Gastroesophageal sphincter (tissue), 4 donors: ENCODE measurements around the gene RAB7A. TPM values are rescaled to one million over a fixed set of nuclear protein-coding genes. Genes with fewer than 3 reads are reported as not detected.
"Not testable (repeated sequence)": the region's sequence is repeated elsewhere in the genome, so short reads cannot be mapped to it uniquely, and the experiment has no call there.

Experiments used
- ATAC-seq: fragments of 150-250 bp; one replicate; pipeline ENCODE4 v1.9.1; 2016; ENCODE audit warnings: mild to moderate bottlenecking, moderate library complexity
- H3K27ac ChIP-seq, 4 donors: fragments of 200-600 bp; sonication (generic) in 3 of 4; 1 replicate in 3 of 4; 2 replicates in 1 of 4; pipeline ENCODE4 v1.5.1; 2016 to 2019
- H3K27me3 ChIP-seq: fragments of 200-600 bp; sonication (generic); one replicate; pipeline ENCODE4 v1.5.1; 2019
- H3K36me3 ChIP-seq, 2 donors: fragments of 200-600 bp; sonication (generic); one replicate each; pipeline ENCODE4 v1.5.1; 2019; ENCODE audit warnings: control low read depth in 1 of 2
- H3K4me1 ChIP-seq, 3 donors: fragments of 200-600 bp; sonication (generic); 1 replicate in 2 of 3; 2 replicates in 1 of 3; pipeline ENCODE4 v1.5.1; 2016 to 2019; ENCODE audit warnings: control low read depth in 2 of 3
- H3K4me3 ChIP-seq, 2 donors: fragments of 200-600 bp; sonication (generic); one replicate each; pipeline ENCODE4 v1.5.1; 2019; ENCODE audit warnings: mild to moderate bottlenecking in 1 of 2, moderate library complexity in 1 of 2
- H3K9me3 ChIP-seq, 3 donors: fragments of 200-600 bp; sonication (generic); one replicate each; pipeline ENCODE4 v1.5.1; 2017 to 2019; ENCODE audit warnings: control low read depth in 2 of 3
- CTCF ChIP-seq, 4 experiments: fragments of 200-600 bp in 2 of 4; fragments of 450-650 bp in 2 of 4; sonication (generic) in 1 of 4; IDR thresholded peaks; one replicate each; pipeline ENCODE4 v1.5.1; 2017 to 2019; ENCODE audit warnings: antibody characterized with exemption in 4 of 4, mild to moderate bottlenecking in 2 of 4, moderate library complexity in 2 of 4
- EP300 ChIP-seq: sonication (generic); formaldehyde crosslinking; IDR thresholded peaks from one replicate; pipeline ENCODE4 v1.6.1; 2017; ENCODE audit warnings: antibody characterized with exemption, mild to moderate bottlenecking
- POLR2A ChIP-seq, 2 donors: fragments of 450-650 bp; IDR thresholded peaks; one replicate each; pipeline ENCODE4 v1.6.1; 2017; ENCODE audit warnings: antibody characterized with exemption in 2 of 2, mild to moderate bottlenecking in 2 of 2, moderate library complexity in 1 of 2
- POLR2AphosphoS5 ChIP-seq: sonication (generic); formaldehyde crosslinking; IDR thresholded peaks from one replicate; pipeline ENCODE4 v1.6.1; 2017; ENCODE audit warnings: antibody characterized with exemption
- WGBS, 2 donors: methylation state at CpG; one replicate each; pipeline ENCODE4 v1.1.5; 2018; ENCODE audit warnings: low coverage in 1 of 2; 5-methylcytosine and 5-hydroxymethylcytosine counted together
- total RNA-seq, 4 donors: library from RNA; depleted of rRNA; stranded (reverse); fragments of >200 nt; gene quantifications; one replicate each; pipeline ENCODE4 v1.1.0, GENCODE V29; 2016

RAB7A gene
- total RNA-seq, 4 donors from 2014 or later, result 77.9 to 109 (median 87.2) TPM

GRCh38 chr3:128742821-128743594 lies 17.0 kb downstream of the RAB7A start:
- no peak for ATAC-seq
- Histone ChIP-seq H3K4me1 (peaks cover 0 to 77% (median 8%) of the 10 kb centered on the region in 3 donors), H3K27me3 (no peaks in the 10 kb centered on the region), H3K27ac (no peak overlapping the region), H3K36me3 (peaks cover 0 to 41% of the 10 kb centered on the region in 2 donors), H3K9me3 (no peaks in the 10 kb centered on the region), H3K4me3 (no peak overlapping the region)
- WGBS, 2 donors, result 98% methylated on average over 6 of the region's 38 CpGs; no CpG with 5 or more reads in 1 of the 2 donors
- no peak for TF ChIP-seq EP300
- TF ChIP-seq POLR2AphosphoS5, result no peak
- TF ChIP-seq CTCF (IDR thresholded peaks at IDR 0.05), result no peak
- no peak for TF ChIP-seq POLR2A (IDR thresholded peaks at IDR 0.05)

- Histone ChIP-seq H3K36me3 (peaks cover 0 to 41% of the 10 kb centered on the region in 2 donors), H3K9me3 (no peaks in the 10 kb centered on the region), H3K4me3 (no peak overlapping the region), H3K4me1 (peaks cover 0 to 78% (median 25%) of the 10 kb centered on the region in 3 donors), H3K27me3 (no peaks in the 10 kb centered on the region), H3K27ac (no peak overlapping the region)
- TF ChIP-seq POLR2A (IDR thresholded peaks at IDR 0.05) (no peak), CTCF (IDR thresholded peaks at IDR 0.05) (no peak), EP300 (no peak), POLR2AphosphoS5 (no peak)
- ATAC-seq, result no peak
- 48 to 83% methylated on average over 2 to 3 of the region's 3 CpGs for WGBS, 2 donors
Measured at GRCh38 chr3:128745742-128746141, 19.8 kb downstream of the RAB7A start.

GRCh38 chr3:128746881-128747280 lies 20.9 kb downstream of the RAB7A start:
- Histone ChIP-seq H3K4me3 (no peak overlapping the region), H3K4me1 (peaks cover 0 to 79% (median 21%) of the 10 kb centered on the region in 3 donors), H3K9me3 (no peaks in the 10 kb centered on the region), H3K27me3 (no peaks in the 10 kb centered on the region), H3K27ac (no peak overlapping the region), H3K36me3 (peaks cover 0 to 39% of the 10 kb centered on the region in 2 donors)
- no peak for ATAC-seq
- WGBS, 2 donors, result 92 to 100% methylated on average over 2 of the region's 2 CpGs
- TF ChIP-seq POLR2AphosphoS5, result no peak

GRCh38 chr3:128748557-128748956 lies 22.6 kb downstream of the RAB7A start:
- H3K27ac ChIP-seq, result no peak overlapping the region
- peaks cover 0 to 79% (median 21%) of the 10 kb centered on the region in 3 donors for H3K4me1 ChIP-seq
- no peaks in the 10 kb centered on the region for H3K9me3 ChIP-seq
- TF ChIP-seq POLR2AphosphoS5, result no peak
- no peak for TF ChIP-seq POLR2A (IDR thresholded peaks at IDR 0.05)
- H3K36me3 ChIP-seq, result peaks cover 0 to 23% of the 10 kb centered on the region in 2 donors
- no peak overlapping the region for H3K4me3 ChIP-seq
- WGBS, 2 donors, result 83 to 100% methylated on average over 1 to 2 of the region's 4 CpGs
- ATAC-seq, result no peak
- H3K27me3 ChIP-seq, result no peaks in the 10 kb centered on the region

GRCh38 chr3:128749035-128749434 lies 23.1 kb downstream of the RAB7A start:
- H3K4me3 ChIP-seq, result no peak overlapping the region
- no peaks in the 10 kb centered on the region for H3K27me3 ChIP-seq
- TF ChIP-seq POLR2A (IDR thresholded peaks at IDR 0.05), result no peak
- TF ChIP-seq POLR2AphosphoS5, result no peak
- TF ChIP-seq EP300, result no peak
- no peak for TF ChIP-seq CTCF (IDR thresholded peaks at IDR 0.05)
- H3K4me1 ChIP-seq, result peaks cover 0 to 79% (median 21%) of the 10 kb centered on the region in 3 donors
- H3K27ac ChIP-seq, result no peak overlapping the region
- no peaks in the 10 kb centered on the region for H3K9me3 ChIP-seq
- peaks cover 0 to 18% of the 10 kb centered on the region in 2 donors for H3K36me3 ChIP-seq
- no peak for ATAC-seq

- H3K4me3 ChIP-seq, ATAC-seq, H3K27me3 ChIP-seq, H3K9me3 ChIP-seq, H3K27ac ChIP-seq: not testable (repeated sequence)
- 43 to 80% methylated on average over 2 to 3 of the region's 5 CpGs for WGBS, 2 donors
- peaks cover 0 to 76% (median 21%) of the 10 kb centered on the region in 3 donors for H3K4me1 ChIP-seq
- peaks cover 0 to 13% of the 10 kb centered on the region in 2 donors for H3K36me3 ChIP-seq
Measured at GRCh38 chr3:128749561-128749960, 23.6 kb downstream of the RAB7A start.
